Right forelimb (tissue), 1 donor: ENCODE measurements around the gene KRT4.

Experiments
- DNase-seq: peaks from one replicate; pipeline ENCODE4 v3.0.0-alpha.2; 2018

Gene KRT4

GRCh38 chr12:52790427-52791270 lies 23.3 kb downstream of the KRT4 start:
- DNase-seq: no peak

GRCh38 chr12:52789637-52790426 lies 24.1 kb downstream of the KRT4 start:
- peak; percentile 44 for DNase-seq

GRCh38 chr12:52788876-52789636 lies 24.9 kb downstream of the KRT4 start:
- DNase-seq: no peak

GRCh38 chr12:52788192-52788875 lies 25.6 kb downstream of the KRT4 start:
- no peak for DNase-seq

- DNase-seq: peak; percentile 44
Observed at GRCh38 chr12:52787324-52788191, 26.4 kb downstream of the KRT4 start.

GRCh38 chr12:52784909-52785308 lies 29.0 kb downstream of the KRT4 start:
- DNase-seq: no peak

- DNase-seq: no peak
Observed at GRCh38 chr12:52783563-52784316, 30.2 kb downstream of the KRT4 start.

GRCh38 chr12:52782502-52782901 lies 31.4 kb downstream of the KRT4 start:
- no peak for DNase-seq

GRCh38 chr12:52781399-52782082 lies 32.4 kb downstream of the KRT4 start:
- no peak for DNase-seq

DNA sequence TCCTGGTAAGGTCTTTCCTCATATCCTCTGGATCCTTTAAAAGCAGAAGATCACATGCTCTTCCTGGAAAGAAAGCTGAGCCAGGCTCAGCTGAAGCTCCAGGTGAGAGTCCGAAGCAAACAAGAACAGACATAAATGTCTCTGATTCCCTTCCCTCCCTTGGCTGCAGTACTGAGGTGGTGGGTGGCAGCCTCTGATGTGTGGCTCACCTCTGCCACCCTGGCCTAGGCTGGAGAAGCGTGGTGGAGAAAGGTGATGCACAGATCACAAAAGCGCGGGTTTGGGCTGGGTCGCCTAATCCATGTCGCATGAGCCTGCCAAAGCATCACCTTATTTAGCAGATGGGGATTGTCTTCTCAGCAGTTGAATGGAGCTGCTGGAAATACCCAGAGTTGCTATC lies 34.0 kb downstream of the KRT4 start:
- no peak for DNase-seq

- no peak for DNase-seq
Observed at GRCh38 chr12:52778833-52779232, 35.1 kb downstream of the KRT4 start.

DNA sequence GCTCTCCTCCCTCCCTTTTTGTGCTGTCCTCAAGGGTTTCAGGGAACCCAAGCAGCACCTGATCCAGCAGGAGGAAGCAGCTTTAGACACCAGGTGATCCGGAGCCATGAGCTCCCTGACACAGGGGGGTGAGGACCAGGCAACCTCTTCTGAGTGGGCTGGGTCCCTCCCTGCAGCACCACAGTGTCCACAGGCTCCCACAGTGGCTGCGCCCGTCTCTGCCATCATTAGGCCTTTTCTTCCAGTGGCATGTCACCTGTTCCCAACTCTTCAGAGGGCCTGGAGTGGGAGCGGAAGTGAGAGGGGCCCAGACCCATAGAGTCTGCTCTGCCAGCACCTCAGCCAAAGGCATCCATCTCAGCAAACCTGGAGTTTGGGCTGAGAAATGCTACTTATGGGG lies 36.4 kb downstream of the KRT4 start:
- no peak for DNase-seq

DNA sequence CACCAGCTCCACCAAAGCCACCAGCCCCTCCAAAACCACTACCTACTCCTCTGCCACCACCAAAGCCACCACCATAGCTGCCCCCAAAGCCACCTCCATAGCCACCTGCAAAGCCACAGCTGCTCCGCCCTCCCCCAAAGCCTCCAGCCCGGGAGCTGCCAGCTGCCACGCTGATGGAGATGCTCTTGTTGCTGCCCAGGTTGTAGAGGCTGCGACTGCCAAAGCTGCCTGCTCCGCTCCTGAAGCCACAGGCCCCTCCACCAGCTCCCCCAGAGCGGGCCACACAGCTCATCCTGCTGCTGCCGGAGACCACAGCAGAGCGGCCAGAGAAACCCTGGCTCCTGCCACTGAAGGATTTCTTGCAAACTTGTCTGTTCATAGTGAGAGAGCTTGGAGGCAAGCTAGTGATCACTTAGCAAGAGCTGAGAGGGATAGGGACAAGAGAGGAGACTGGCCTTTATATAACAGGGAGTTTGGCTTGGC lies 37.0 kb downstream of the KRT4 start, which contains the start of gene KRT76:
Gene KRT76 (minus strand): TSS at position 433 of the 483 bp plus-strand sequence. CDS start 54 bp downstream, at position 379.
- DNase-seq: no peak

GRCh38 chr12:52776435-52776834 lies 37.5 kb downstream of the KRT4 start:
- DNase-seq: no peak

GRCh38 chr12:52774629-52775250 lies 39.2 kb downstream of the KRT4 start:
- no peak for DNase-seq

DNA sequence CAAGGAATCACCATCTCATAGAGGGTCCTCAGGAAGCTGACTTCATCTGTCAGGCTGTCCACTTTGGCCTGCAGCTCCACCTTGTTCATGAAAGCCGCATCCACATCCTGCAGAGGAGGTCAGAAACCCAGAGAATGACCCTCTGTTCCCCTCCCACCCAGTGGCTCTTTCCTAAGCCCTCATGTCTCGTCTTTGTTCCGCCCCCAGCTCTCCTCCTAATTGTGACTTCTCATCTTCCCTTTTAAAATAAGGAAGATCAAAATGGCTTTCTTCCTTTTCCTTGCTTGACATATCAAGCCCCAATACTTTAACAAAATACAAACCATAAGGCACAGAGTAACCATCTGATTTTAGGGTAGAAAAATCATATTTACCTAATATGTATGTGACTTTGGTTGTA lies 41.1 kb downstream of the KRT4 start:
- no peak for DNase-seq

DNA sequence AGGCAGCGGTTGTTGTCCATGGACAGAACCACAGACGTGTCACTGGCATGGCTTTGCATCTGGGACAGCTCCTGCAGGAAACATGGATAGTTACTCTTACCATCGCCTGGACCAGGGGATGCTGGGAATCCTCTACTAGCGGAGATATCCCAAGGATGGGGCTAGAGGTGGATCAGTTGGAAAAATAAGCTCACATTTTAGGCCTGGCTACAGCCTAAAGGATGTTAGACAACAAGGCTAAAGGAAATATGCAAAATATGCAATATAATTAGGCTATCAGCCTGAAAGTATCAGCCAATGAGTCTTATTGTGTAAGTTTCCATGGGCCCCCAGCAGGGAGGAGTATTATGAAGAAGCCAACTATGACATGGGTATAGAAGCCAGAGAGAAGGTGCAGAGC lies 41.7 kb downstream of the KRT4 start:
- DNase-seq: no peak

GRCh38 chr12:52771505-52771904 lies 42.4 kb downstream of the KRT4 start:
- DNase-seq: no peak

- DNase-seq: no peak
Observed at GRCh38 chr12:52771088-52771487, 42.8 kb downstream of the KRT4 start.

DNA sequence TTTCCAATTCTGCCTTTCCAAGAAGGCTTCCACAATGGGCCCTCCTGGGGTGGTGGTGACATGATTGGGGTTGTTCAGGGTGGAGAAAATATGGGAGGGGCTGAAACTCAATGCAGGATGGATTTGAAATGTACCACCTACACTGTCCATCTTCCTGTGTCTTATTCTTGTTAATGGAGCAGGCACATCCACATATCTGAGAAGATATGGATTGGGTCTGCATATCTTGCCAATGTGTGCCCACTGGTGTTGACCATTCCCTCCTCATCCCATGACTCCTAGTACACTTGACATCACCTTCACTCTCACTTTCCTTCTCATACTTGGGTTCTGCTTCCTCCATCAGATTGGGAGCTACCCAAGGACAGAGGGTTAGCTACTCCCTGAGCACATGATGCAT lies 44.0 kb downstream of the KRT4 start:
- DNase-seq: no peak
